HG03066 (cell line): ENCODE data around the gene OSBPL5.

ENCODE experiments used
- ATAC-seq: cut with Tn5 transposase; IDR thresholded peaks from one replicate; pipeline ENCODE4 v1.9.1; 2021; ENCODE audit warnings: low read depth; ENCODE audit not compliant: unreplicated experiment

The OSBPL5 gene

GRCh38 chr11:3199537-3200295 lies 34.6 kb upstream of the OSBPL5 start:
- ATAC-seq = no peak

GRCh38 chr11:3198815-3199214 lies 33.7 kb upstream of the OSBPL5 start:
- no peak for ATAC-seq

- no peak for ATAC-seq
These were observed 32.9 kb upstream of the OSBPL5 start for GRCh38 chr11:3197878-3198528.

GRCh38 chr11:3197044-3197695 lies 32.1 kb upstream of the OSBPL5 start:
- ATAC-seq = no peak

GRCh38 chr11:3196161-3197043 lies 31.3 kb upstream of the OSBPL5 start:
- no peak for ATAC-seq

GRCh38 chr11:3195251-3196160 lies 30.4 kb upstream of the OSBPL5 start:
- ATAC-seq = no peak

GRCh38 chr11:3194016-3194816 lies 29.1 kb upstream of the OSBPL5 start:
- no peak for ATAC-seq

GRCh38 chr11:3193373-3194015 lies 28.4 kb upstream of the OSBPL5 start:
- ATAC-seq = no peak

- no peak for ATAC-seq
These were observed 27.6 kb upstream of the OSBPL5 start for GRCh38 chr11:3192511-3193372.

GRCh38 chr11:3191586-3192324 lies 26.6 kb upstream of the OSBPL5 start:
- ATAC-seq = no peak

GRCh38 chr11:3190600-3190999 lies 25.5 kb upstream of the OSBPL5 start:
- ATAC-seq = no peak

- no peak for ATAC-seq
These were observed 24.9 kb upstream of the OSBPL5 start for GRCh38 chr11:3189886-3190583.

GRCh38 chr11:3189196-3189843 lies 24.2 kb upstream of the OSBPL5 start:
- no peak for ATAC-seq

- ATAC-seq = no peak
These were observed 23.5 kb upstream of the OSBPL5 start for GRCh38 chr11:3188496-3189195.
